Calu3 (cell line): ENCODE results near the gene NEU3. TPM values are rescaled to one million over a fixed set of nuclear protein-coding genes. Genes with fewer than 3 reads are reported as not detected.

Experiments
- BruUV-seq: library from RNA; stranded (reverse); fragments of 400-500 nt; replicated peaks from 2 replicates; lab custom pipeline; 2021; lab: Mats Ljungman, UMichigan
- CTCF ChIA-PET: fragments of 300-600 bp; sonication (Branson Sonifier 250); formaldehyde crosslinking; loops from one replicate; lab custom pipeline; 2022; ENCODE audit warnings: antibody characterized with exemption; lab: Charles Lee
- DNase-seq: peaks from one replicate; pipeline ENCODE4 v3.0.0; 2022
- H3K27ac Mint-ChIP-seq: one replicate; pipeline ENCODE4 v1.8.0; 2022; ENCODE audit warnings: mixed read lengths; ENCODE audit not compliant: unreplicated experiment
- H3K27me3 Mint-ChIP-seq: one replicate; pipeline ENCODE4 v1.8.0; 2022; ENCODE audit warnings: mixed read lengths; ENCODE audit not compliant: unreplicated experiment
- H3K36me3 Mint-ChIP-seq: one replicate; pipeline ENCODE4 v1.8.0; 2022; ENCODE audit warnings: mild to moderate bottlenecking, moderate library complexity, mixed read lengths; ENCODE audit not compliant: insufficient read depth, unreplicated experiment
- H3K4me1 Mint-ChIP-seq: one replicate; pipeline ENCODE4 v1.8.0; 2022; ENCODE audit warnings: mild to moderate bottlenecking, low read depth, mixed read lengths; ENCODE audit not compliant: unreplicated experiment
- H3K4me3 Mint-ChIP-seq: one replicate; pipeline ENCODE4 v1.8.0; 2022; ENCODE audit warnings: mild to moderate bottlenecking, low read depth, moderate library complexity, mixed read lengths; ENCODE audit not compliant: unreplicated experiment
- H3K9me3 Mint-ChIP-seq: one replicate; pipeline ENCODE4 v1.8.0; 2022; ENCODE audit warnings: low read depth, mixed read lengths; ENCODE audit not compliant: unreplicated experiment
- CTCF ChIP-seq: fragments of 200-600 bp; IDR thresholded peaks from one replicate; pipeline ENCODE4 v1.8.0; 2022; ENCODE audit warnings: antibody characterized with exemption; ENCODE audit not compliant: unreplicated experiment
- intact Hi-C: fragments of 100-400 bp; cut with micrococcal nuclease; formaldehyde crosslinking; loops from one replicate; pipeline ENCODE4 v1.10.0; 2022; ENCODE audit not compliant: unreplicated experiment
- total RNA-seq: library from RNA; stranded (reverse); gene quantifications from 2 replicates; pipeline ENCODE4 v1.2.3, GENCODE V29; 2022

The NEU3 gene
- total RNA-seq, 1 experiment from 2014 or later: 11.4 TPM

- no TSS peak for BruUV-seq
- intact Hi-C loops: no loop called here
- no peak for TF ChIP-seq CTCF
- H3K4me3 Mint-ChIP-seq: no peak overlapping the region
- no peaks in the 10 kb centered on the region for H3K4me1 Mint-ChIP-seq
- no peaks in the 10 kb centered on the region for H3K27me3 Mint-ChIP-seq
- CTCF ChIA-PET: no interaction called here
- DNase-seq: no peak
- H3K27ac Mint-ChIP-seq: no peak overlapping the region
- H3K9me3 Mint-ChIP-seq: no peaks in the 10 kb centered on the region
- H3K36me3 Mint-ChIP-seq: no peaks in the 10 kb centered on the region
Measured at GRCh38 chr11:75000975-75001354, 12.2 kb downstream of the NEU3 start.

- Mint-ChIP-seq H3K4me1 (no peaks in the 10 kb centered on the region), H3K27me3 (no peaks in the 10 kb centered on the region), H3K9me3 (no peaks in the 10 kb centered on the region), H3K36me3 (no peaks in the 10 kb centered on the region), H3K4me3 (no peak overlapping the region), H3K27ac (no peak overlapping the region)
- TF ChIP-seq CTCF: no peak
- BruUV-seq: no TSS peak
- DNase-seq: no peak
- intact Hi-C loops: no loop called here
- CTCF ChIA-PET: no interaction called here
Measured at GRCh38 chr11:75001686-75002085, 13.0 kb downstream of the NEU3 start.

- CTCF ChIA-PET: no interaction called here
- Mint-ChIP-seq H3K36me3 (no peaks in the 10 kb centered on the region), H3K4me3 (no peak overlapping the region), H3K9me3 (no peaks in the 10 kb centered on the region), H3K4me1 (no peaks in the 10 kb centered on the region), H3K27ac (no peak overlapping the region), H3K27me3 (no peaks in the 10 kb centered on the region)
- no peak for DNase-seq
- TF ChIP-seq CTCF: no peak
- no TSS peak for BruUV-seq
- intact Hi-C loops: no loop called here
Measured at GRCh38 chr11:75002516-75002915, 13.8 kb downstream of the NEU3 start.

- Mint-ChIP-seq H3K27me3 (no peaks in the 10 kb centered on the region), H3K4me3 (no peak overlapping the region), H3K4me1 (no peaks in the 10 kb centered on the region), H3K36me3 (no peaks in the 10 kb centered on the region), H3K9me3 (no peaks in the 10 kb centered on the region), H3K27ac (no peak overlapping the region)
- TF ChIP-seq CTCF: no peak
- no peak for DNase-seq
- CTCF ChIA-PET: interaction anchor here (1.2 kb wide), 1 partner anchor 244 kb away, joined by 3 read pairs; no protein-coding TSS in a partner anchor
- no TSS peak for BruUV-seq
- intact Hi-C loops: no loop called here
Measured at GRCh38 chr11:75004215-75004614, 15.5 kb downstream of the NEU3 start.
